IMR-90 (cell line): ENCODE measurements around the gene USP9X. TPM values are rescaled to one million over a fixed set of nuclear protein-coding genes. Genes with fewer than 3 reads are reported as not detected.

Experiments
- ATAC-seq: fragments of 200-7000 bp; cut with Tn5 transposase; 2 replicates; pipeline ENCODE4 v1.9.1; 2020; ENCODE audit warnings: low read depth, mild to moderate bottlenecking, moderate library complexity
- BruUV-seq: library from RNA; stranded (reverse); fragments of 400-500 nt; replicated peaks from 2 replicates; lab custom pipeline; 2021; lab: Mats Ljungman, UMichigan
- CTCF ChIA-PET: fragments of 300-600 bp; formaldehyde crosslinking; extraction: SDS; loops from one replicate; lab custom pipeline; 2021; ENCODE audit warnings: antibody characterized with exemption; lab: Yijun Ruan, JAX
- POLR2A ChIA-PET: fragments of 300-600 bp; sonication (Branson Sonifier 250); formaldehyde crosslinking; loops from one replicate; lab custom pipeline; 2022; ENCODE audit warnings: antibody characterized with exemption; ENCODE audit not compliant: unreplicated experiment; lab: Charles Lee
- DNase-seq: peaks from one replicate; pipeline ENCODE4 v3.0.0; 2013
- H2AFZ ChIP-seq: replicated peaks from 2 replicates; pipeline ENCODE3; 2013; ENCODE audit warnings: low read length, mild to moderate bottlenecking; ENCODE audit not compliant: poor library complexity
- H2AK5ac ChIP-seq: 2 replicates; pipeline ENCODE4 v1.6.1; 2013; ENCODE audit warnings: low read depth, low read length, inconsistent platforms
- H2AK9ac ChIP-seq: replicated peaks from 2 replicates; pipeline ENCODE3; 2013; ENCODE audit warnings: mild to moderate bottlenecking, low read depth, low read length, moderate library complexity; ENCODE audit not compliant: poor library complexity
- H2BK120ac ChIP-seq: 2 replicates; pipeline ENCODE4 v1.6.1; 2013; ENCODE audit warnings: low read depth, low read length, inconsistent platforms
- H2BK15ac ChIP-seq: 3 replicates; pipeline ENCODE4 v1.6.1; 2013; ENCODE audit warnings: low read depth, low read length, inconsistent platforms
- H2BK20ac ChIP-seq: 2 replicates; pipeline ENCODE4 v1.6.1; 2013; ENCODE audit warnings: low read depth, mild to moderate bottlenecking, inconsistent platforms, low read length, moderate library complexity
- H2BK5ac ChIP-seq: 2 replicates; pipeline ENCODE4 v1.6.1; 2013; ENCODE audit warnings: mild to moderate bottlenecking, low read depth, low read length, inconsistent platforms; ENCODE audit not compliant: poor library complexity, severe bottlenecking
- H3K14ac ChIP-seq: replicated peaks from 2 replicates; pipeline ENCODE4 v1.6.1; 2013; ENCODE audit warnings: low read depth, low read length, inconsistent platforms
- H3K18ac ChIP-seq: 2 replicates; pipeline ENCODE4 v1.6.1; 2013; ENCODE audit warnings: low read depth, low read length, control low read depth
- H3K23ac ChIP-seq: 2 replicates; pipeline ENCODE4 v1.6.1; 2013; ENCODE audit warnings: low read depth, low read length, inconsistent platforms
- H3K27ac ChIP-seq: 2 replicates; pipeline ENCODE4 v1.5.1; 2013; ENCODE audit warnings: mild to moderate bottlenecking, control low read depth, low read length; ENCODE audit not compliant: insufficient read depth
- H3K27me3 ChIP-seq: 2 replicates; pipeline ENCODE4 v1.6.1; 2013; ENCODE audit warnings: low read length; ENCODE audit not compliant: control insufficient read depth, insufficient read depth
- H3K36me3 ChIP-seq: 2 replicates; pipeline ENCODE4 v1.6.1; 2013; ENCODE audit warnings: low read length, mixed read lengths; ENCODE audit not compliant: control insufficient read depth, insufficient read depth
- H3K4ac ChIP-seq: 2 replicates; pipeline ENCODE4 v1.6.1; 2013; ENCODE audit warnings: low read depth, low read length, inconsistent platforms
- H3K4me1 ChIP-seq: 2 replicates; pipeline ENCODE4 v1.6.1; 2013; ENCODE audit warnings: low read length, mixed read lengths; ENCODE audit not compliant: control insufficient read depth, insufficient read depth
- H3K4me2 ChIP-seq: 2 replicates; pipeline ENCODE4 v1.6.1; 2013; ENCODE audit warnings: low read depth, mild to moderate bottlenecking, control low read depth, low read length, moderate library complexity
- H3K4me3 ChIP-seq: 2 replicates; pipeline ENCODE4 v1.5.1; 2013; ENCODE audit warnings: low read depth, mild to moderate bottlenecking, control low read depth, low read length, moderate library complexity; ENCODE audit not compliant: insufficient read depth
- H3K56ac ChIP-seq: 2 replicates; pipeline ENCODE4 v1.6.1; 2013; ENCODE audit warnings: low read length, inconsistent platforms; ENCODE audit not compliant: insufficient read depth; ENCODE audit errors: extremely low read depth
- H3K79me1 ChIP-seq, 2 experiments: 2 replicates each; pipeline ENCODE4 v1.6.1; 2013; ENCODE audit warnings: low read length in 2 of 2, inconsistent platforms in 1 of 2, low read depth in 1 of 2
- H3K9ac ChIP-seq: 2 replicates; pipeline ENCODE4 v1.6.1; 2013; ENCODE audit warnings: low read depth, low read length, control low read depth
- H3K9me1 ChIP-seq: 2 replicates; pipeline ENCODE4 v1.6.1; 2013; ENCODE audit warnings: low read length, inconsistent platforms; ENCODE audit not compliant: insufficient read depth
- H3K9me3 ChIP-seq: 2 replicates; pipeline ENCODE4 v1.6.1; 2013; ENCODE audit warnings: low read length; ENCODE audit not compliant: control insufficient read depth, insufficient read depth
- H4K20me1 ChIP-seq: 2 replicates; pipeline ENCODE4 v1.6.1; 2013; ENCODE audit warnings: low read length, inconsistent platforms; ENCODE audit not compliant: insufficient read depth
- H4K5ac ChIP-seq: 2 replicates; pipeline ENCODE4 v1.6.1; 2013; ENCODE audit warnings: mild to moderate bottlenecking, low read depth, low read length, control low read depth
- H4K8ac ChIP-seq, 2 experiments: 2 replicates each; pipeline ENCODE4 v1.6.1; 2013; ENCODE audit warnings: low read depth in 2 of 2, low read length in 2 of 2, control low read depth in 1 of 2, inconsistent platforms in 1 of 2
- H4K91ac ChIP-seq: 2 replicates; pipeline ENCODE4 v1.6.1; 2013; ENCODE audit warnings: low read depth, low read length, inconsistent platforms; ENCODE audit not compliant: insufficient read depth
- BHLHE40 ChIP-seq: fragments of 150-350 bp; IDR thresholded peaks from 2 replicates; pipeline ENCODE4 v1.6.1; 2016; ENCODE audit warnings: mild to moderate bottlenecking, low read depth, low read length
- CTCF ChIP-seq: conservative IDR thresholded peaks from 2 replicates; pipeline ENCODE4 v1.5.1; 2012; ENCODE audit warnings: mild to moderate bottlenecking, low read depth, low read length, improper control_type of control experiment
- MAFK ChIP-seq: IDR thresholded peaks from 2 replicates; pipeline ENCODE4 v1.6.1; 2012; ENCODE audit warnings: low read depth, low read length, improper control_type of control experiment
- MXI1 ChIP-seq: IDR thresholded peaks from 2 replicates; pipeline ENCODE4 v1.6.1; 2012; ENCODE audit warnings: low read depth, mild to moderate bottlenecking, low read length, moderate library complexity, borderline replicate concordance
- POLR2A ChIP-seq: IDR thresholded peaks from 2 replicates; pipeline ENCODE4 v1.6.1; 2012; ENCODE audit warnings: mild to moderate bottlenecking, low read depth, low read length
- RAD21 ChIP-seq: IDR thresholded peaks from 2 replicates; pipeline ENCODE4 v1.6.1; 2012; ENCODE audit warnings: low read length, improper control_type of control experiment
- RCOR1 ChIP-seq: IDR thresholded peaks from 2 replicates; pipeline ENCODE4 v1.6.1; 2012; ENCODE audit warnings: mild to moderate bottlenecking, low read length, improper control_type of control experiment; ENCODE audit not compliant: insufficient replicate concordance
- RFX5 ChIP-seq: IDR thresholded peaks from 2 replicates; pipeline ENCODE4 v1.8.0; 2012; ENCODE audit warnings: low read depth, mild to moderate bottlenecking, low read length, moderate library complexity
- WGBS, 2 experiments: methylation state at CpG; one replicate each; pipeline versions ENCODE4 v1.1.5 to v1.1.7; 2013; ENCODE audit warnings: missing lambda C conversion rate in 2 of 2; ENCODE audit not compliant: insufficient read length in 1 of 2; ENCODE audit errors: extremely low coverage in 2 of 2; 5-methylcytosine and 5-hydroxymethylcytosine counted together
- dilution Hi-C: fragments of 300-500 bp; cut with HindIII; formaldehyde crosslinking; loops from one replicate; pipeline ENCODE4 v1.14.3; 2018; ENCODE audit warnings: low sequenced_read_pairs; ENCODE audit not compliant: unreplicated experiment
- in situ Hi-C: fragments of 300-500 bp; cut with MboI; formaldehyde crosslinking; loops from 3 replicates; pipeline ENCODE4 v1.14.3; 2019; ENCODE audit warnings: low sequenced_read_pairs, inconsistent platforms, mixed read lengths
- intact Hi-C: fragments of 100-400 bp; cut with micrococcal nuclease; formaldehyde crosslinking; loops from 2 replicates; pipeline ENCODE4 v1.10.0; 2022
- polyA plus RNA-seq, 3 experiments: library from polyadenylated mRNA; depleted of rRNA; stranded (reverse); fragments of >200 nt; gene quantifications; 2 replicates each; pipeline ENCODE4 v1.2.3, GENCODE V29; 2012; ENCODE audit warnings: low replicate concordance in 1 of 3
- total RNA-seq: library from RNA; depleted of rRNA; stranded (reverse); fragments of >200 nt; gene quantifications from 2 replicates; pipeline ENCODE4 v1.2.3, GENCODE V29; 2012

The USP9X gene
- total and polyA plus RNA-seq, 2 of the 4 experiments (the other 2 are of a cell fraction): 17.5 to 104 TPM

GRCh38 chrX:41121766-41122165 is 36.5 kb downstream of the USP9X start:
- intact Hi-C loops: no loop called here
- TF ChIP-seq RFX5 (no peak), CTCF (no peak), BHLHE40 (no peak), MAFK (no peak), RAD21 (no peak), MXI1 (no peak), RCOR1 (no peak), POLR2A (no peak)
- H2BK5ac ChIP-seq: no peak overlapping the region
- peaks cover 71% of the 10 kb centered on the region for H4K20me1 ChIP-seq
- in situ Hi-C loops: no loop called here
- no TSS peak for BruUV-seq
- H2AFZ ChIP-seq: no peak overlapping the region
- H2BK20ac ChIP-seq: no peak overlapping the region
- dilution Hi-C loops: no loop called here
- H4K91ac ChIP-seq: no peak overlapping the region
- H3K4ac ChIP-seq: no peak overlapping the region
- no peak overlapping the region for H2AK9ac ChIP-seq
- H3K79me1 ChIP-seq: peaks cover 3 to 7% of the 10 kb centered on the region in 2 experiments; a peak in 1 of 4 replicates
- H3K27ac ChIP-seq: no peak overlapping the region
- H2BK15ac ChIP-seq: no peak overlapping the region
- no peak overlapping the region for H4K5ac ChIP-seq
- ATAC-seq: no peak
- H3K27me3 ChIP-seq: no peaks in the 10 kb centered on the region; the same call in 1 of the 2 replicates
- no peaks in the 10 kb centered on the region for H3K9me1 ChIP-seq
- H4K8ac ChIP-seq: no peak overlapping the region
- H3K18ac ChIP-seq: no peak overlapping the region
- DNase-seq: no peak
- H3K36me3 ChIP-seq: peaks cover 2% of the 10 kb centered on the region
- POLR2A ChIA-PET: no interaction called here
- H3K56ac ChIP-seq: no peak overlapping the region
- H3K9me3 ChIP-seq: no peaks in the 10 kb centered on the region
- H3K4me3 ChIP-seq: no peak overlapping the region
- no peak overlapping the region for H3K23ac ChIP-seq
- no peak overlapping the region for H3K4me2 ChIP-seq
- CTCF ChIA-PET: no interaction called here
- no CpG with 5 or more reads among the region's 1 CpG for WGBS, 2 experiments
- no peak overlapping the region for H2BK120ac ChIP-seq
- H2AK5ac ChIP-seq: no peak overlapping the region
- H3K4me1 ChIP-seq: no peaks in the 10 kb centered on the region
- H3K9ac ChIP-seq: no peak overlapping the region
- no peak overlapping the region for H3K14ac ChIP-seq
